ENCODE results near the gene TTC33.

The TTC33 gene

GRCh38 chr5:40480392-40480791, 275.4 kb downstream of the TTC33 start:
- no peak for TF ChIP-seq CTCF (IDR thresholded peaks at IDR 0.05; ENCODE audit: borderline replicate concordance, insufficient read depth, low read depth, low read length)
- H3K4me3 ChIP-seq (ENCODE audit: low read depth, low read length): no peak overlapping the region

DNA sequence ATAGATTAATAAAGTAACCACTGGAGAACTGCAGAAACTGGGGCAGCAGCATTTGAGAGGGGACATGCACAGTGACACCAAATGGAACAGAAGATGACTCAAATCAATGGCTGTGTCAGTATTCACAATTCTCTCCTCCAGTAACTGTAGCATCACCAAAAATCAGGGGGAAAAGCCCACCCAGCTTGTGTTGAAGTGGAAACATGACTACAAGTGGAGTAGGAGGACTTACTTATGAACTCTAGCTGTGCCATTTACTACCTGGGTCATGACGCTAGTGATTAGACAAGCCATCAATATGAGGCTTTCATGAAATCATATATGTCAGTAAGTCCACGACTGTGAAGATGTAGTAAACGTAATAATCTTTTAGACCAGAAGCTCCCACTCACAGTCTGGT, 275.8 kb downstream of the TTC33 start:
- H3K4me3 ChIP-seq (ENCODE audit: low read depth, low read length): no peak overlapping the region
- TF ChIP-seq CTCF (IDR thresholded peaks at IDR 0.05; ENCODE audit: borderline replicate concordance, insufficient read depth, low read depth, low read length): no peak

- no peak for TF ChIP-seq CTCF (IDR thresholded peaks at IDR 0.05; ENCODE audit: borderline replicate concordance, insufficient read depth, low read depth, low read length)
Measured at GRCh38 chr5:40478766-40479165, 277.0 kb downstream of the TTC33 start.

GRCh38 chr5:40477856-40478546, 277.8 kb downstream of the TTC33 start:
- no peak for TF ChIP-seq CTCF (IDR thresholded peaks at IDR 0.05; ENCODE audit: borderline replicate concordance, insufficient read depth, low read depth, low read length)
- no peak overlapping the region for H3K4me3 ChIP-seq (ENCODE audit: low read depth, low read length)

More at GRCh38 chr5:40478766-40479165, 277.0 kb downstream of the TTC33 start:
- no peak overlapping the region for H3K4me3 ChIP-seq (ENCODE audit: low read depth, low read length)

DNA sequence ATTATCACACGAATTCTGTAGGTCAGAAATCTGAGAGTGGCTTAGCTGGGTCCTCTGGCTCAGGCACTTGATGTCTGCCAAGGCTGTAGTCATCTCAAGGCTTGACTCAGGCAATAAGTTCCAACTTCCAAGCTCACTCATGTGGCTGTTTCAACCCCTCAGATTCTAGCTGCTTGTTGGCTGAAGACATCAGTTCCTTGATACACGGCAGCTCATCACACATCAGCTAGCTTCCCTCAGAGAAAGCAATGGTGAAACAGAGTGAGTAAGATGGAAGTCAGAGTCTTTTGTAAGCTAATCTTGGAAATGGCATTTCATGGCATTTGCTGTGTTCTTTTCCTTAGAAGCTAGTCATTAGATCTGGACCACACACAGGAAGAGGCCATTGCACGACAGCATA, 280.2 kb downstream of the TTC33 start:
- TF ChIP-seq CTCF (IDR thresholded peaks at IDR 0.05; ENCODE audit: borderline replicate concordance, insufficient read depth, low read depth, low read length): no peak
- H3K4me3 ChIP-seq (ENCODE audit: low read depth, low read length): no peak overlapping the region

DNA sequence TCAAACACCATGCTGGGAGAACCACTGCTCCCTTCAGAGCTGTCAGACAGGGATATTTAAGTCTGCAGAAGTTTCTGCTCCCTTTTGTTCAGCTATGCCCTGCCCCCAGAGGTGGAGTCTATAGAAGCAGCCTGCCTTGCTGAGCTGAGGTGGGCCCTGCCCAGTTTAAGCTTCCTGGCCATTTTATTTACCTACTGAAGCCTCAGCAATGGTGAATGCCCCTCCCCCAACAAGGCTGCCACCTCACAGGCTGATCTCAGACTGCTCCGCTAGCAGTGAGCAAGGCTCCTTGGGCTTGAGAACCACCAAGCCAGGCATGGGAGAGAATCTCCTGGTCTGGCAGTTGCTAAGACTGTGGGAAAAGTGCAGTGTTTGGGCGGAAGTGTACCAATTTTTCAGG, 281.5 kb downstream of the TTC33 start:
- no peak overlapping the region for H3K4me3 ChIP-seq (ENCODE audit: low read depth, low read length)
- TF ChIP-seq CTCF (IDR thresholded peaks at IDR 0.05; ENCODE audit: borderline replicate concordance, insufficient read depth, low read depth, low read length): no peak

GRCh38 chr5:40465416-40465815, 290.3 kb downstream of the TTC33 start:
- H3K4me3 ChIP-seq (ENCODE audit: low read depth, low read length): no peak overlapping the region
- TF ChIP-seq CTCF (IDR thresholded peaks at IDR 0.05; ENCODE audit: borderline replicate concordance, insufficient read depth, low read depth, low read length): no peak
